Measurements from ENCODE around the gene INIP. TPM values are rescaled to one million over a fixed set of nuclear protein-coding genes. Genes with fewer than 3 reads are reported as not detected.
"Not testable (repeated sequence)": the region's sequence is repeated elsewhere in the genome, so short reads cannot be mapped to it uniquely, and the experiment has no call there.

The INIP gene
- total RNA-seq, 1 experiment from 2014 or later, result 9.2 TPM

DNA sequence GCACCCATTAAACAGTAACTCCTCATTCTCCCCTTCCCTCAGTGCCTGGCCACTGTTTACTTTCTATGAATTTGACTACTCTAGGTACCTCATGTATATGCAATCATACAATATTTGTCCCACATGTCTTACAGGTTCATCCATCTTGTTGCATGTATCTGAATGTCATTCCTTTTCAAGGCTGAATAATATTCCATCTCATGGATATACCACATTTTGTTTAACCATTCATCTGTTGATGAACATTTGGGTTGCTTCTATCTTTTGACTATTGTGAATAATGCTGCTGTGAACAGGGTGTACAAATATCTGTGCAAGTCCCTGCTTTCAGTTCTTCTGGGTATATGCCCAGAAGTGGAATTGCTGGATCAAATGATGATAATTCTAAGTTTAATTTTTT, 40.9 kb downstream of the INIP start:
- DNase-seq (ENCODE audit: low spot score), result no peak

DNA sequence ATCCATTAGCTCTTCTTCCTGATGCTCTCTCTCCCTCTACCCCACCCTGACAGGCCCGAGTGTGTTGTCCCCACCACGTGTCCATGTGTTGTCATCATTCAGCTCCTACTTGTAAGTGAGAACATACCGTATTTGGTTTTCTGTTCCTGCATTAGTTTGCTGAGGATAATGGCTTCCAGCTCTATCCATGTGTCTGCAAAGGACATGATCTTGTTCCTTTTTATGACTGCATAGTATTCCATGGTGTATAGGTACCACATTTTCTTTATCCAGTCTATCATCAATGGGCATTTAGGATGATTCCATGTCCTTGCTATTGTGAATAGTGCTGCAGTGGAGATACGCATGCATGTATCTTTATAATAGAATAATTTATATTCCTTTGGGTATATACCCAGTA, 44.7 kb downstream of the INIP start:
- DNase-seq (ENCODE audit: low spot score), result not testable (repeated sequence)

DNA sequence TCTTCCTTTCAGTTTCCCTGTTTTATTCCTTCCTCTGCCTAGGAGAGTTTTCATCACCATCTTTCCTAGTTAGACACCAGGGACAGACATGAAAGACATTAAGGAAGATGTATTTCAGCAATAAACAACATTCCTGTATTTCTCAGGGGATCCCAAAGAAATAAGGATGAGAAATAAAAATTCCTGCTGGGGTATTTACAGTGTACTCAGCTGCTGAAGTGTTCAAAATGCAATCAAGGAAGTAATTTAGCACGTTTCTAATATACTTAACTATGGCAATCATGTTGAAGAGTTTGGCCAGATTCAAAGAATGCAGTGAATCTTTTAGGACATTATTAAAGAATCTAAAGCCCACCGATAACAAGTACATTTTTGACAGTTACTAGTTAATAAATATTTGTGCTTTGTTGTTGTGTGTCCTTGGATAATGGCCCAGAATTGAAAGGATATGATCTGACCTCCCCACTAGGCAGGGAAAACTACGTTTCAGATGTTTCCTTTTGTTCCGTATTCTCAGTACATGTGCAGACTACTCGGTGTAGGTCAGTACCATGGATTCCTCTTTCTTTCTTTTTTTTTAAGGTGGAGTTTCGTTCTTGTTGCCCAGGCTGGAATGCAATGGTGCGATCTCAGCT, 46.8 kb downstream of the INIP start:
- no peak for DNase-seq (ENCODE audit: low spot score)

DNA sequence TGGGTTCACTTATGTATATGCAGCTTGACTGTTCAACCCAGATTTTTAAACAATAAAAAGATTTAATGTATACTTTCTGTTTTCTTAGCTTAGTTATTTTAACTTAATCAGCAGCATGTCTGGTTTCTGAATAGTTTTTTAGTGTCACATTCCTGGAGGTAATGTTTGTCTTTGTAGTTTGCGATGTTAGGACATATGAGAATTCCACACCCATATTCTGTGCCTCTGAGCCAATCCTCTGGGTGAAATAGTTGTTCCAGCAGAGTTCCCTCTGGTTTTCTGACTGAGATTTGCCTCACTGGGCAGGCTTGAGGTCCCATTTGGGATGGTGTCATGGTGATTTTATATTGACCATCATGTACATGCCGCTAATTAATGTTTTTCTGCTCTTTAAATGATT, 48.6 kb downstream of the INIP start:
- no peak for DNase-seq (ENCODE audit: low spot score)

DNA sequence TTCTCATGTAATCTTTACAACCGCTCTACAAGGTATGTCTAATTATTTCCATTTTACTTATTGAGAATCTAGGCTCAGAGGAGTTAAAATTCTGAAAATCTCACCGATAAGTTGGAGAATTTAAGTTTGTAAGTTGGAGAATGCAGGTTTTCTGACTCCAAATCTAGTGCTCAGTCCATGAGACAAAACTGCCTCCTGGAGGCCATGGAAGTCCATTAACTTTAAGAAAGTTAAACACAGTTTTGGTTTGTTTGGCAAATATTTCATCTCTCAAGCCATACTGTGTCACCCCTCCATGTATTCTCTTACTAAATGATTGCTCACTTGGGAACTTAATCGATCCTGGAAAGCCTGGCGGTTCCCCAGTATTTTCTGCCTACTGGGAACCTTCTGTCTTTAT, 52.6 kb downstream of the INIP start:
- no peak for DNase-seq (ENCODE audit: low spot score)

DNA sequence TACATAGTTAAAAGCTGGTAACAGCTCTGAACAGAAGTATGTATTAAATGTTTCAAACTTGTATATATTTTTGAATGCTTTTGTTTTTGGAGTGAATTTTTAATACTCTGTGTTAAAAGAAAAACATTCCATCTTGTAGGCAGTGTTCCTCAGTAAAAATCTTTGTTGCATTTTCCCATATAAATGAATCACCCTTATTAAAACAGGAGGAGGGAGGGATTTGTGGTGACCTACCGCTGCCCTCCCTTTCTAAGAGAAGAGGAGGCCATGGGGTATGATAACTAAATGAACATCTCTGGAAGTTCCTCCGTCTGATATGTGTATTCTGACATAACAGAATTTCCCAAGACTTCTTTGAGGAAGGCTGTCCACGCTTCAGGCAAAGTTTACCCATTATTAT, 53.4 kb downstream of the INIP start:
- no peak for DNase-seq (ENCODE audit: low spot score)

DNA sequence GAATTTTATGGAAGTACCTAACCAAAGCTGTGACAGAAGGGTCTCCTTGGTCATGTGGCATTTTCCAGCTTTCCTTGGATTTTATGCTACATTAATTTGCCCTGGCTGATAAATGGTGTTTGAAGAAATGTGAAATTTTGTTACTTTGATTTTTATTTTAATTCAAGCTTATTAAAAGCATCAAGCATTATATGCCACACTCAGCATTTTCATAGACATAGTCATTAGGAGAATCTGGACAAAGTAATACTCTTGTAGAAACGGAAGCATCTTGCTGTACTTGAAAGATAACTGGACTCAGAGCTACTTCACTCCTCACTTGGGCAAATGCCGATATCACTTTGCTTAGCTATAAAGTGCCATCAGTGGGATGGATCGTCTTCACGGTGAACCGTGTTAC, 54.2 kb downstream of the INIP start:
- no peak for DNase-seq (ENCODE audit: low spot score)

DNA sequence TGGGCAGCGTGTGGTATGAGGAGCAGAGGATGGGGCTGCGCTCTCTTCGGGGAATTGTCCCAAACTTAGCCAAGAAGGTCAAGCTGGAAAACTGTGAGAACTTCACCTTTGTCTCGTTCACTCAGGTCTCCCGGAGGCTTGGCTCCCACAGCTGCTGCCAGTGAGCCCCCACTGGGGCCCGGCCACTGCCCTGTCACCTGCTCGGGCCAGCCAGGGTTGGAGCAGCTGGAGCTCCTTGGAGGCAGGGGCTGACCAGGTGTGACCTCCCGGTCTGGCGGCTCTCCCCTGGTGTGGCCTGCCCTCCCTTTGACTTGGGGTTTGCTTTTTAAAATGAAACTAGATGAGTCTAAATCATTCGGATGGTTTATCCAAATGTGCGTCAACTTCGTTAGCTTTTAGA, 58.0 kb downstream of the INIP start:
- DNase-seq (ENCODE audit: low spot score), result no peak

DNA sequence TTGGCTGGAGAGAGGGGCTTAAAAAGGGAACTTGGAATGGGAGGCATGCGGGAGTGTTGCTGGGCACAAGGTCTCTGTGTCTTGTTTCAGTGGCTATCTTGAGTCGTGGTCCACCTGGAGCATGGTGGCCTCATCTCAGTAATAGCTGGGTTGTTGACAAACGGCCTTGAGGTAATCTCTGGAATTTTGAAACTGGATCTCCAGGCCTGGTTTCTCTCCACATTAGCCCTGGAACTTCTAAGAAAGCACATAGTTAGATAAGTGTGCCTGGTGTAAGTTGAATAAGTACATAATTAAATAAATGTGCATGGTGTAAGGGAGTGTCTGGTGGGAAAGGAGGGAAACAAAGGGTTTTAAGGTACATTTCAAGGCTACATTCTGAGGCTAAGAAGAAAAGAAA, 62.2 kb downstream of the INIP start:
- DNase-seq (ENCODE audit: low spot score), result no peak

DNA sequence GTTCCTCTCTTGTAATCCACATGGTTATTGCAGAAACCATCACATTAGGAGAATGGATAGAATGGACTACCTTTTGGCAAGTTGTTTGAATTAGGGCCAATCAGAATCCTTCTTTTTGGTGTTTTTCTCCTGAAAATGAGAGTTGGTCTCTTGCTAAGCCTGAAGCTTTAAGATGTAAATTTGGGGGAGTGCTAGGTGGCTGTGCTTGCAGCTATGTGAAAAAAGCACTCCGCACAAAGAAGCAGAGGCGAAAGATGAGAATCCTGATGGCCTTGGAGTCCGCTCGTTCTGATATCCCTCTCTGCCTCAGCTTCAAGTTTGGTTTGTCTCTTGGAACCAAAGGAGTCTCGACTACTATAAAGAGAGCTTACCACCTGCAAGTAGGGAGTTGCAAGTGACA, 63.6 kb downstream of the INIP start:
- no peak for DNase-seq (ENCODE audit: low spot score)

DNA sequence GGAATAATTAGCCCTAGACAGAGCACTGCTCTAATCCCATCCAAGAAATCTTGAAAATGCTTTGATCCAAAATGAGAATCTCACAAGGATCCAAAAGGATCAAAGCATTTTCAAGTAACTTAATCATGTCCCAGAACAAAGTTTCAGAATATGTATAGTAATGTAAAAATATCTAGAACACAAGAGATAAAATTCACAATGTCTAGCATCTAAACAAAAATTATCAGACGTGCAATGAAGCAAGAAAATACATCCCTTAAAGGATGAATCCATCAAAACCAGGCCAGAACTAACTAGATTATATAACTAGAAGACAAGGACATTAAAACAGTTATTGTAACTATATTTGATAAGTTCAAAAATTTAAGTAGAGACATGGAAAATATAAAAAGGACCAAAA, 69.3 kb downstream of the INIP start:
- no peak for DNase-seq (ENCODE audit: low spot score)

DNA sequence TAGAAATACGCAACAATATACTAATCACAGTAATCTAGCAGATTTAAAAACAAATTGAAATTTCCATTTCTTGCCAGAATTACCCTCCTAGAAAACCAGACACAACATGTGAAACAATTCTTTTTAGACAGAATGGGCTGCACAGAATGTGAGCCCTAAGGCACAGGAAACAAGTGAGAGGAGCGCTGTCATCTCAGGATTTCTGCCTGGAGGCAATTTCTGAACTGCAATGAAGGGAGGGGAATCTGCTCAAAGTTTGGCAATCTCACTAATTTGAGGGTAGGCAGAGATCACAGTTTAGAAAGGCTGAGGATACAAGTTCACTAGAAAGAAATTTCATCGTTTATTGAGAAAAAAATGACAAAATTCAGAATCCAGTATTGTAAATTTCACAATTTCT, 70.3 kb downstream of the INIP start:
- DNase-seq (ENCODE audit: low spot score), result no peak

DNA sequence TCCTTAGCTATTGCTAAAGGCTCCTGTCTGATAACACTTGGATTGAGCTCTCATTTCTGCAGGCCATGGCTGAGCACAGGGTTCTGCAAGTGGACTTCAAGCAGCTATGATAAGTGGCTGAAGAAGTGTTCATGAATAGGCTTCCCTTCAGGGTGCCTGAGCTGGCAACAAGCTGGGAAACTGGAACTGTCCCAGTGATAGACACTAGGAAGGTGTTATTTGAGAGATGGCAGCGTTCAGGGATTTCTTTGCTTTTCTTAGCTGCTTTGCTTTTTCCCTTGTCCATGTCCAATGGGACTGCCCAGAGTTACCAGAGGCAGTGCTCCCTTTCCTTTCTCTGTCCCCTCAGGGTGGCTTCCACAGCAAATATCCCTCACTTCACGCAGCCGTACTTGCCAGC, 75.8 kb downstream of the INIP start:
- DNase-seq (ENCODE audit: low spot score), result no peak

DNA sequence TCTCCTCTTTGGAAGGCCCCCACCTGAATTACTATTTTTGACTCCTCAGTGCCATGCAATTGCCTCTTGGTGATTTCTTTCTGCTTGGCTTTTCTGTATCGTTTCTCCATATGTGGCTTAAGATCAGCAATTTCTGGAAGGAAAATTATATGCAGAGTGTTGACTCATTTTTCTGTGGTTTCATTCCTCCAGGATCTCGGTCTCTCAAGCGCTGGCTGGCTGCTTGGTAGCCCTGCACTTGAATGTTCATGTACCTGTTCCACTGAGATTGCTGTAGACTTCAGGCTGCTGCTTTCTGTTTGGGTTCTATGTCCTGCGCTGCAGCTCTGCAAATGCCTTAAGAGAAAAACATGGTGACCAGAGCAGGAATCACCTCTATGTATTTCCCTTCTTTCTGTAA, 77.6 kb downstream of the INIP start:
- DNase-seq (ENCODE audit: low spot score), result no peak

Other genes with a start within 250 kb of the INIP start
- gene KIAA1958, start 231.3 kb downstream of the INIP start, total RNA-seq (2014; rRNA removed; shearing (Covaris generic)), result 7.5 and 9.2 TPM in 2 replicates
- 2.8 and 3.2 TPM in 2 replicates for gene SNX30, start 32.6 kb upstream of the INIP start, total RNA-seq (2014; rRNA removed; shearing (Covaris generic))
- not detected in 2 replicates for gene SLC46A2, start 172.8 kb upstream of the INIP start, total RNA-seq (2014; rRNA removed; shearing (Covaris generic))

All from HT-29 (cell line).